GM21529 (cell line): Measurements from ENCODE around the gene ARL15.
"Not testable (repeated sequence)": the region's sequence is repeated elsewhere in the genome, so short reads cannot be mapped to it uniquely, and the experiment has no call there.

ENCODE experiments used
- ATAC-seq: cut with Tn5 transposase; IDR thresholded peaks from one replicate; pipeline ENCODE4 v1.9.1; 2021; ENCODE audit not compliant: unreplicated experiment

ARL15 gene

GRCh38 chr5:53871775-53872174 is 438.6 kb downstream of the ARL15 start:
- no peak for ATAC-seq

- no peak for ATAC-seq
Measured at GRCh38 chr5:53871050-53871449, 439.3 kb downstream of the ARL15 start.

GRCh38 chr5:53858700-53859456 is 451.5 kb downstream of the ARL15 start:
- ATAC-seq = no peak

- no peak for ATAC-seq
Measured at GRCh38 chr5:53856506-53856905, 453.9 kb downstream of the ARL15 start.

- not testable (repeated sequence) for ATAC-seq
Measured at GRCh38 chr5:53836851-53837430, 473.4 kb downstream of the ARL15 start.

GRCh38 chr5:53834500-53834899 is 475.9 kb downstream of the ARL15 start:
- ATAC-seq = no peak
